ENCODE measurements around the gene SOX6.

SOX6 gene

DNA sequence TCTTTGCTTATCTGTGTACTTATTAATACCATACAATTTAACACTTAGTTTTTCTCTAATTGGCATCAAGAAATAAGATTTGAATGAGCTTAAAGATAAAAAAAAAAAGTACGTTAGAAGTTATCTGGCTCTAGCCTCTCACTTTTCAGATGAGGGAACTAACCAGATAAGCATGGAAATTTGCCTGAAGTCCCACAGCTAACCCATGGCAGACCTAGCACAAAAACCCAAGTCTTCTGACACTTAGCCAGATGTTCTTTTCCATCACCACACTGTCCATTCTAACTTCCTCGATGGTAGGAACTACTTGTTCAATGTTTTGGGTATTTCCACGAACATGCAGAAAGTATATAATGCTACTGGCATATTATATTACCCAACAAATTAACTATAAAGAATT, 7.4 kb upstream of the SOX6 start:
- DNase-seq, result no peak

DNA sequence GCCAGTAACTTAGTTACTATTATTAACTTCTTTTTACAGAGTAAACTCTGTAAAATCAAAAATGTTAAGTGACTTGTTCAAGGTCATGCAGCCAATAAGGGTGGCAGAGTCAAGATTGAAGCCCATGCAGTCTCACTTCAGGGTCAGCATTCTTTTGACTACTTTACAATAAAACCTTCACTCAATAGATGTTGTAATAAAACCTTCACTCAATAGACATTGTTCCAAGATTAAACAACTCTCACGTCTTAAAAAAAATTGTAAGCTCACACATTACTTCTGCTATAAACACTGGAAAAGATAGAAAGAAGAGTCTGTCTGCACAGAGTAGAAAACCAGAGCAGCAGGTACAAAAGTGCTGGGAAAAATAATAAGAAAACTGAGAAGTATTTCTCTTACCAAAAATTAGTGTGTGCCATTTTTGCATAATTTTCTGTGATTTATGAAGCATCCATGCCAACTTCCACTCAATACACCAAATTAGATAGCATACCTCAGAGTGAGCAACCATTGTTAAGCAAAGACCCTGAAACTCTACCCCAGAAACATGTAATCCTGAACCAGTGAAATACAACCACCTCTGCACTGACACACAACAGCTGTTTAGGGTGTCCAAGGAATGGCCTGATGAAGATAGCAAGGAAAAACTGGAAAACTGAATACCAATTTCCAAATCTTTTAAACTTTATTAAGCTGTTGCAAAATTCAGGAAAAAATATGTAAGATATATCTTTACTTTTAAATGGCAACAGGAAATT, 4.9 kb upstream of the SOX6 start:
- no peak for DNase-seq

DNA sequence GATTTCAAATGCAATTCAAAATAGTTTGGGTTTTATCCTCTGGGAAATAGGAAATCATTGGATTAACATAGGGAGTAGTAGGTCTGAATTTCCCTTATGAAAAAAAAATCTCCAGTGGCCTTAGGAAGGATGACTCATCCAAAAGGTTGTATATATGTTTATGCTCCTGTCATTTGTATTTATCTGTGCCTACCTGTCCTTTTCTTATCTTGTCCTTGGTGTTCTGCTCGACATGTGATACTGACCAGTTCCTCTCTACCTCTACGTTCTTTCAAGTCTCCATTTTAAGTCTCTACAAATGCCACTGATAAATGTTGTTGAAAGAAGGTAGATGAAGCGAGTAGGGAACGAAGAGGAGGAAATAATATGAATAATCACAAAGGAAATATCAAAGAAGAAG, 3.0 kb upstream of the SOX6 start:
- no peak for DNase-seq

DNA sequence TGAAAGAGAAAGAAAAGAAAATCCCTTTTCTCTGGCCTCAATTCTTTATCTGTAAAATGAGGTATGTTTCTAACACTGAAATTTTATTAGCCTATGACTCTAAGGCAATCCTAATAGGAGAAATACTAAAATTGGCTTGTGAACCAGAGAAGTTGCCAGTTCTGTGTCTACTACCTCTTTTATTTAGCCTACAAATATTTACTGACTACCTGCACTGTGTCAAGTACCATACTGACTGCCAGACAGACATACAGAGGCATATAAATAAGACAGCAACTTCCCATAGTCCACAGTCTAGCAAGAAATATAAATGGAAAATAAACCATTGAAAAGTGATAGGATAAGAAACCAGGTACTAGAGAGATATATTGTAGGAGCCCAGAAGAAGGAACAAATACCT, 2.4 kb upstream of the SOX6 start:
- DNase-seq, result no peak

DNA sequence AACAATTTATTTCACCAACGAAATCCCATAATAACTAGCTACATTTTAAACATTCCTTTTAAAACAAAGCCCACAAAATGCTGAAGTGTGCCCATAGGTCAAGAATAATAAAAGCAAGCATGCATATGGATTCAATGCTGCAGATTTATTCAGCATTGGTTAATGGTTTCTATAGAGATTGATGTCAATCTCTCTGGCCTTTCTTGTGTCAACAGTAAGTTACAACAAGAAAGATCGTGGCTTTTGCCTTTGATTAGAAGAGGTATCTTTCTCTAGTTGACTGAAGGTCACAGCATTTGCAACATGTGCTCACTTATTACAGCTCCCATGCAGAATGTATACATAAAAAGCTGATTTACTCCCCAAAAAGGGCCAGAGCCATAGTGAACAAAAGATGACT, 1.4 kb upstream of the SOX6 start:
- no peak for DNase-seq

DNA sequence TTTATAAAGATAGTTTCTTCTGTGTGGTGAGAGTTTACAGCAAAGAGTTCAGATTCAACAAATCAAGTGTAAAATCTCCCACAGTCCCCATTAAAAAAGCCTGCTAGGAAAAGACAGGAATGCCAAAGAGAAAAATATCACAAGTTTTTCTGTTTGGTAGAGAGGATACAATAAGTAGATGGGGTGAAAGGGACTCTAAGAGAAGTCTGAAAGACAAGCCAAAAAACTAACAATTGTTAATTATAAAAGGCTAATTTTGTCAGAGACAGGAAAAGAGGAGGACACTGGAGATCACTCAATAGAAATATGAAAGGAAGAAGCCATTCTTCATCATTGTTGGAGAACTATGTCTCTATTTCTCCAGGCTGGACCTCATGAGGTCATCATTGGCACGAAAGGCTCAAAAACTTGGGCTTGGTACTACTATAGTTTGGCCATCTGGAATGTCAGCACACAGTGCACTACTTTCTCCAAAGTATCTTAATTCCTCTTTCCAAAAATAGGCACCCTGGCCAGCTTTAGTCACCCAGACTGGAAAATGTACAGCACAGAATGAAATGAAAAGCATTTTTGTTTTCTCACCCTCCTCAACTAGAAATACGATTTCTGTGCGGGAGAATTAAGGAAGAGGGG, 531 bp upstream of the SOX6 start:
- no peak for DNase-seq

DNA sequence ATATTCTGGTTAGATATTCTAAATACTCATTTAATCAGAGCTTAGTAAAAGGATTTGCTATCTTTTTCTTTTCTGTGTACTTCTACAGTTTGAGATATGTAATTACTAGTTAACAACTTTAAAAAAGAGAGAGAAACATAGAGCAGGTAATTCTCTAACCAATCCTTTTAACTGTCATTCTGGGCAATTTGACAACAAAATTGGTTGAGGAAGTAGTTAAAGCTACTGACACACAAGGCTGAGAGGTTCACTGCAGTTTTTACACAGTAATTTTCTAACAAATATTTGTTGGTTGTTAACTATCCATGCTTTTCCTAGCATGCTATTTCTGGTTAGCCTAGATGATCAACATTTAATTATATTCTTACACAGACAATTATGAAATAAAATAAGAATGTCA, 3.6 kb downstream of the SOX6 start:
- DNase-seq, result no peak

DNA sequence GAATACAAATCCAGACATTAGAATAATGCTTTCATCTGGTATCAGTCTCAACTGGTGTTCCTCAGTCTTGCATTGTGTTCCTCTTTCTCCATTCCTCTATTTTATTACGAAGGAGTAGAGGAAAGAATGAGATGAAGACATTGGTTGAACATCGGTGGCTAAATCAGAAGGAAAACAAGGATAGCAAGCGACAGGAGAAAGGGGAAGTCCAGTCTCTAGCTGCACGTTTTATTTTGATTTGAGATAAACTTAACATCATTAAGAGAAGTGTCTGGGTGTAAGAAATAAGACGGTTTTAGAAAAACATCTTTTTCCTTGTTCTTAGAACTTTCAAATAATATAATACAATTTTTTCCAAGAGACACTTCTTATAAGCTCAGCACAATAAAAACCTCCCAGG, 6.2 kb downstream of the SOX6 start:
- no peak for DNase-seq

DNA sequence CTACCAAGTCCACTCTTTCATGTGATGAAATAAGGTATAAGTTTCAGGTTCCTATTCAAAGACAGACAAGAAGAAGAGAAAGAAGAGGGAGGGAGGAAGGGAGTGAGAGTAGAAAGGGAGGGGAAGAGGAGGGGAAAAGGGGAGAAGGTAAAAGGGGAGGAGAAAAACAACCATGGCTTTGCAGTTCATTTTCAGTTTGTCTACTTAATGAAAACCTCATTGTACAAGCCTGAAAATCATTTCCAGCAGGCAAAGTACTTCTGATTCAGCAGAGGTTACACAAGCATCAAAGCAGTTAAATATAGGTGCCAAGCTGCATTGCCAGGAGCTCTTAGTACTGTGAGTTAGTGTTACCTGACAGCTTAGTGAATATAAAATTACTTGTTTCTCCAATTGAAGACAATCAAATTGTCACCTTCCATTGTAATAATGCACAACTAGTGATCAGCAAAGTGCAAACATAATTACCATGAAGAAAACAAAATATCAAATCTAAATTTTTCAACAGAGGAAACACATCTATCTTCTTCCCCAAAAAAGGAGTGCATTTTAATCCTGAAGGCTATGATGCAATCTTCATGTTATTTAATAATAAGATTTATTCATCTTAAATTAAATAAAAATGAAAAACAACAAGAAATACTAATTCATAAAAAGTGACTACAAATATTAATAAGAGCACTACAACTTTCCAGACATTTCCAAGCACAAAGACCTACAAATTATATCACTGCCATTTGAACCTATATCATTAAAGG, 8.2 kb downstream of the SOX6 start:
- DNase-seq, result no peak

DNA sequence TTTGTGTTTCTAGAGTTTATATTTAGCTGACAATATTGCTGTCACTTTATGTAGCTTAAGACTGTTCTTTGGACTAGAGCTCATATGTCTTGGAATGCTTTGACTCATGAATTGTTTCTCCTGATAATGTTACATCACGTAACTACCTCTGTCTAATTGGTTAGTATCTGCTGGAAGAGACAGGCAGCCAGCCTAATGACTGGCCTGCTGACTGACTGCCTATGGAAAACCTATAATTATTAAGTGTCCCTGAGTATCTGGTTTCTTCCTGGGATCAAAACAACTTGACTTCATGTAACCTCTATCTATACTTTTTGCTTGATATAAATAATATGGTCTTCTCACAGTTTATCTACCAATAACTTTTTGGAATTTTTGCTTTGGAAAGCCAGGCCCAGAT, 9.4 kb downstream of the SOX6 start:
- no peak for DNase-seq

DNA sequence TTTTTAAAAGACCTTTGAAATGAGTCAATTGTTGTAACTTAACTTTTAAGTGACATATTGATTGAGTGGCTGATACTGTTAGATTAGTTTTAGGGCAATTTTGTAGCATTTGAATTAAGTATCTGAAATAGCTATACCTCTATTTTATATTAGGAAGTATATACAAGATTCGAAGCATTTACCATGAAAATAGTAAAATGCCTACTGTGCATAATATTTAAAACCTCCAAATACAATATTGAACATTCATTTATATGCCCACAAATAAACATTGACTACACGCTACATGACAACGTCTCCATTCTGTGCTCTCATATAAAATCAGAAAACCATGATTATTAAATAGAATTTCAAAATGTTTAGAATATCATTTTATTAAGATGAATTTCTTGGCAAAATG, 14.5 kb downstream of the SOX6 start:
- no peak for DNase-seq

DNA sequence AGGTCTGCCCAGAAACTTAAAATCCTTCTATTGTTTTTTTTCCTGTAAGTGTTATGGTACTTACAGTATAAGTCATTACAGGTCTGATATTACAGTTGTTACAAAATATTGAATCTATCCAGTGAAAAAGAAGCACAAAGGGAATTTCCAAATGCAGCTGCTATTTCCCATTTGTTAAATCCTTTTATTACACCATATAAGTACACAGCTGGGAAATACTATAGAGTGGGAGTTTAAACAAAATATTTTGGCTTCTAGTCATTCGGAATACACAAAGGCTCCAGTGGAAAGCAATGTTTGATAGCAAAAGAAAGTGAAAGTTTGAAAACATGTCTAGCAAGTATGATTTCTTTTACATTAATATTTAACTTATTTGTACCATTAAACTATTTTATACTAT, 18.0 kb downstream of the SOX6 start:
- DNase-seq, result no peak

DNA sequence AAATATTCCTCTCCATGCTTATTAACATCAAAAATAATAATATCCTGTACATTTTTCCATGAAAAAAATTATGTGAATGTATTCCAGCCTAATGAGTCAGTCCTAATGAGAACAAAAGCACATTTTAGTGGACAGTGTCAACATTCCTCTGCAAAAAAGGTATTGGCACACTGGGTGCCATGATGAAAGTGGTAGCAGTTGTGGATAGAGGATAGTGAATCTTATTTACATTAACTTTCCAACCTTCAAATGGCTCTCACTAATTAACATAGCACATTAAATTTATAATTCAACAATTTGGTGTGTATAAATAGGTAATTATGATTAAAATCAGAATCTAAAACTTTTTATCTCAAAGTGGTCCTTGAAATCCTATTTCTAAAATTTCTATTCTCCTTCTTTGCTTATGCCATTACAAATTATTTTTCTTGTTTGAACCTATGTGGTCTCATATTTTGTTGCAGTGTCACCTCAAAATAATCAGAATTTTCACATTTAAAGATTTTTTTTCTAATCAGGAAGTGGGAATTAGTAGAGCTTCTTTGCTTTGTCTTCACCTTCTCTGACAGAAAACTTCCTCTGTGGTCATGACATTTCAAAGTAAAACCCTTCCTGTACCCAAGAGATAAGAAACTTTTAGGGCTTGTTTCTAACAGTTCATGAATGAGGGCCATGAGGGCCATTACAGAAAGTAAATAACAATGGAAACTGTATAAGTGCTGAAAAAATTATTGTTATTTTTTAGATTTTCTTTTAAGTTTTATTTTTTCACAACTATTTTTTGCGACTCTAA, 18.7 kb downstream of the SOX6 start:
- no peak for DNase-seq

DNA sequence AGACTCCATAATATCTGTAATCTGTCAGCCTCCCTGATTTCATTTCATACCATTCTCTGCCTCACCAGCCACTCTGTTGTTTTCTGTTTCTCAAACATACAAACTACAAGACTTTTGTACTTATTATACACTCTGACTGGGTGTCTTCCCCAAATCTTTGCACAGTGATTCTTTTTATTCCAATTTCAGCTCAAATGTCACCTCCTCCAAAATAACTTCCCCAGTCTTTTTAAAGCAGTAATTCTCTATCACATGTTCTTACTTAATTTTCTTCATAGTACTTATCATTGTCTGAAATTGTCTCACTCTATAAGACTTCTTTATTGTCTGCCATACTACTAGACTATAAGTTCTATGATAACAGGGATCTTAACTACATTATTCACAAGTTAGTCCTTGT, 19.6 kb downstream of the SOX6 start:
- no peak for DNase-seq

DNA sequence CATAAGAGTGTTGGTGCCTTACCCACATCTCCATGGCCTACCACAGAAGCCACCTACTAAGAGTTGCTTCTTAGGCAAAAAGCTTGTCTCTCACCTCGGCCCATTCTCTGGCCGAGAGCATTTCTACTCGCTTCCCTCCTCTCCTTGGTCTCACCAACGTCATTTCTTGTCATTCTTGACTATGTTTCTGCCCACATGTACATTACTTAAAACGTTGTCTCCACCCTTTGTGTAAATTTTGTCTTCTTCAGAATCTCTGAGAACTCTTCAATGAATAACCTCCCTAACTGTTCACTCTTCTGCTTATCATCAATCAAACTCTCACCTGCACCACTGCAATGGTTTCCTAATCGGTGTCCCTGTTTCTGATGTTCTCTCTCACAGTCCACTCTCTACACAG, 20.1 kb downstream of the SOX6 start:
- no peak for DNase-seq

DNA sequence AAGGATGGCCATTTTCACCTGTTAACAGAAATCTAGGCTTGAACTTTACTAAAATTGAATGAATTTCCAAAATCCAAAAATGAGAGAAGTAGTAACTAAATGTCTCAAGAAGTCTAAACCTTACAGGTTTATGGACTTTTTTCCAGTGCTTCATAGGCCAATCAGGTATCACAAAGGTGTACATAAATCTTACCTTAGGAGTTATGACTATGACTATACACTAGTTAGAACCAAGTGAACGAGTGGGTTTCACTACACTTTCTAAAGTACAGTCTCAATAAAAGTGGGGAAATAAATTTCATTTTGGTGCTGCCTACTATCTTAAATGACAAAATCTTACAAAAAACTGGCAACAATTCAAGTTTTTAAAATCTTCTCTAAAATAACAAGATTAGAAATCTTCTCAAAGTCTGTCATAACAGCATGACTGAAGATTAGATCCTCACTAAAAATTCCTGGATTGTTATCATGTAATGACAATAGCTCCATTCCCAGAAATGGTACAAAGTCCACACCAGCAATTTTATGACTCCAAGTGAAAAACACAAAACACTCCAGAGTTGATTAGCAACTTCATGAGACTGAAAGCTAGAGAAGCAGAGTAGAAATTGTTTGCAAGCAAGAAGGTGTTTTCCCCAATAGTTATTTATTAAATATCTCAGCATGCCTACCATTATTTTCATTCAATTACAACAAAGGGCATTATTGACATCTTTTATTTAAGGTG, 20.9 kb downstream of the SOX6 start:
- DNase-seq, result no peak

DNA sequence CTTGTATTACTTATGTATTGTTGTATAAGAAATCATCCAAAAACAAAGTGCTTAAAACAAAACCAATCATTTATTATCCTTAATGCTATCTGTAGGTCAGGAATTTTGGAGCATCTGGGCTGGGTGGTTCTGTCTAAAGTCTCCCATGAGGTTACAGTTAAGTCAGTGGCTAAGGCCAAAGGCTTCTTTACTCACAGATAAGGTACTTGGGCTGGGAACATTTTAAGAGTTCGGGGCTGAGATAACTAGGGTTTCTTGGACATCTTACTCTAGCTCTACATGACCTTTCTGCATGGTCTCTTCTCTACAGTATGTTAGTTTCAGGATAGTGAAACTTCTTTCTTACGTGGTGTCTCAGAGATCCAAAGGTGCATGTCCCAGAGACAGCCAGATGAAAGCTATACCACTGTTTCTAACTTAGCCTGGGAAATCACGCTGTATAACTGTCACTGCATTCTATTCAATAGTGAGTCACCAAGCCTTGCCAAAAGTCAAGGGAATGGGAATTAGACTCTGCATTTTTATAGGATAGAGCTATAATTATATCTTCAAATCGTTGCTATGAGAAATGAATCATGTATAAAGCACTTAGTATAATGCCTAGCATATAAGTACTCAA, 29.6 kb downstream of the SOX6 start:
- DNase-seq, result no peak

DNA sequence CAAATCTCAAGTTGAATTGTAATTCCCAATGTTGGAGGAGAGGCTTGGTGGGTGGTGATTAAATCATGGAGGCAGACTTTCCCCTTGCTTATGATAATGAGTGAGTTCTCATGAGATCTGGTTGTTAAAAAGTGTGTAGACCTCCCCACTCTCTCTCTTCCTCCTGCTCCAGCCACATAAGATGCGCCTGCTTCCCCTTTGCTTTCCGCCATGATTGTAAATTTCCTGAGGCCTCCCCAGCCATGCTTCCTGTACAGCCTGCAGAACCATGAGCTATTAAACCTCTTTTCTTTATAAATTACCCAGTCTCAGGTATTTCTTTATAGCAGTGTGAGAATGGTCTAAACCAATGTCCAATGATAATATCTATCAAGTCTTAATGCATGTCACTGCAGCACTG, 34.2 kb downstream of the SOX6 start:
- DNase-seq, result no peak

DNA sequence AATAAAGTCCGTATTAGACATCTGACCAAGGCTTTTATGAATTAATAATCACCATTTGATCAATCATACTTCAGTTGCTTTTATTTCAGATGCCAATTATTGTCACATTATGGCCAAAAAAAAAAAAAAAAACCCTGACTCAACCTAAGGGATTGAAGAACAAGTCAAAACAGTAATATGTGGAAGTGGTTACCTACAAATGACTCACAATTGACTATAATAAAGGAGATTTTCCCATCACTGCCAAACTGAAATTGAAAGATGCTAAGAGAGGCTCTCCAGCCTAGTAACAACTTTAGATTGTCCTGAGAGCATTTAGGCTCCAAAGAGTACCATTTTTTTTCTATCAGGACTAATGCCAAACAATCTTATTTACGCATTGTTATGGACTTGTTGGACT, 35.2 kb downstream of the SOX6 start:
- no peak for DNase-seq

DNA sequence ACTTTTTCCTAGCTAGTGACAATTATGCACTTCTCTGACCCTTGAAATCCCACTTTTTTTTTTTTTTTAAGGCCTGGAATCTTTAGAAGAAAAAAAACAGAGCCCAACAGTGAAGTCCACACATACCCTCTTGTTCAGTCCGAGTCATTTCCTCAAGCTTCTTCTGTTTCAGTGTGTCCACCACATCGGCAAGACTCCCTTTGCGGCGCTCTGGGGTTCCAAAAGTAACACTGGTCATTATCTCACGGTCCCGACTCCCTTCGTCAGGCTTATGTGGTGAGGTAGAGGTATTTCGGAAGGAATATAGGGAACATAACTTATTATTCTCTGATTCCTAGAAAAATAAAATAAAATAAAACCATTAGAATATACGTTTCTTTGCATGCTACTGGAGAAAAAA, 38.0 kb downstream of the SOX6 start:
- DNase-seq, result no peak

DNA sequence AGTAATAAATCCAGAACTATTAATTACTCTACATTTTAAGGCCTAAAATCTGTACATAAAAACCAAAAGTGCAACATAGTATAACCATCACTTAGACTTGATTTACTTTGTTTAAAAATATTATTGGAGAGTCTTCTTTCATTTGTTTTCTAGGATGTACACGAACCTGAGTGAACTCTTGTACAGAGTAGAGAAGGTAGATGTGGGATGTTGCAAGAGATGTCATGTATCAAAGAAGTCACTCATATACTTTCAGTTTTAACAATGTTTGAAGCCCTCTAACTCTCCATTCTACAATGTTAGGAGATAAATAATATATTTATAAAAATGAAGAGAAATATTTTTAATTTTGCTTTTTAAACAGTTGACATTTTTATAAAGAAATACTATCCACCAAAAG, 38.6 kb downstream of the SOX6 start:
- DNase-seq, result no peak

DNA sequence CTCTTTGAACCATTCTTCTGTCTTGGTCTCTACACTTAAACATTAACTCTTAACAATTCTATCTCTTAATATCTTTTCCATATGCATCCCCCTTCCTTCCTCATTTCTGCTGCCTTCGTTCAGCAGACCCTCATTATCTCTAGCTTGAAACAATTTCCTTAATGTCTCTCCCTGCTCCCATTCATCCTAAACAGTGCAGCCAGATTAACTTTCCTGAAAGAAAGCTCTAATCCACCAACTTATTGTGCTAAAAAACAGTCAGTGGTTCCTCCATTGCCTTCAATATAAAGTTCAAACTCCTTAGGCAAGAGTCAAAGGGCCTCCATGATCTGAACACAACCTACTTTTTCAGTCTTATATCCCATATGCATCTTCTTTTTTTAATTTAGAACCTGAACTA, 42.5 kb downstream of the SOX6 start:
- no peak for DNase-seq

Data from Kasumi-1 (cell line).